ENCODE results near the gene APLF. TPM values are rescaled to one million over a fixed set of nuclear protein-coding genes. Genes with fewer than 3 reads are reported as not detected.
"Not testable (repeated sequence)": the region's sequence is repeated elsewhere in the genome, so short reads cannot be mapped to it uniquely, and the experiment has no call there.

APLF gene
- total RNA-seq, 1 donor from 2014 or later, result 8.9 TPM

DNA sequence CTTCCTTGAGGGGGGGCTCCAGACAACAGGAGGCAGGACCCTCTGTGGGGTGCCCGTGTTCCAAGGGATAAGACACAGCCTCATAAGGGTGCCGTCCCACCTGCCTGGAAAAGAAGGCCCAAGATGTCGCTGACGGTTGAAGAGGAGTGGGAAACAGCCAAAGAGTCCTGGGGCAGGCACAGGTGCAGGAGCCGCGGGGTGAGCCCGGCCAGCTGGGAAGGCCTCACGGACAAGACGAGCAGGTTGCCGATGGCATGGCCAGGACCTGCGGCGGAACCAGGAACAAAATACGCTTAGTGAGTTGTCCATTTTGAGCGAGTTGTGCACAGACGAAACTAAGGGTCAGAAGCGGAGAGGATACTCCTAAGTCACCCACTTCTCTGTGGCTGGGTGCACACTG lies 61.8 kb downstream of the APLF start:
- not testable (repeated sequence) for DNase-seq (ENCODE audit: low spot score)

- not testable (repeated sequence) for DNase-seq (ENCODE audit: low spot score)
Measured at GRCh38 chr2:68529651-68530050, 62.3 kb downstream of the APLF start.

- no peak for DNase-seq (ENCODE audit: low spot score)
Measured at GRCh38 chr2:68536000-68536399, 68.6 kb downstream of the APLF start.

GRCh38 chr2:68537011-68537410 lies 69.6 kb downstream of the APLF start:
- no peak for DNase-seq (ENCODE audit: low spot score)

- no peak for DNase-seq (ENCODE audit: low spot score)
Measured at GRCh38 chr2:68537809-68538208, 70.4 kb downstream of the APLF start.

- no peak for DNase-seq (ENCODE audit: low spot score)
Measured at GRCh38 chr2:68544811-68545210, 77.4 kb downstream of the APLF start.

DNA sequence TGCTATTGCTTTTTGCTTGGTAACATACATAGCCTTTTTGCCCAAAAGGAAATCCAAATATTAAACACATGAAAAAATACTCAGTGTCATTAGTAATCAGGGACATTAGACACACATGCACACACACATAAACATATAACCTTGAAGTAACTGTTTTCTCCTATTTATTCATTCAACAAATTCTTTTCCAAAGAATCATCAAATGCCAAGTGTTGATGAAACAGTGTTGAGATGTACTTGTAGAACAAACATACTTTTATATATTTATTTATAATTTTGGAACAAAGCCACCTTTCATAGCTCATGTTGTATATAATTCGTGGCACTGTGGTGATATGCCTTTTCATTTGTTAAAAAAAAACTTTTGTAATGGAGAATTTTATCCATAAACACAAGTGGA lies 81.0 kb downstream of the APLF start:
- no peak for DNase-seq (ENCODE audit: low spot score)

- no peak for DNase-seq (ENCODE audit: low spot score)
Measured at GRCh38 chr2:68553098-68553497, 85.7 kb downstream of the APLF start.

GRCh38 chr2:68555425-68556206 lies 88.2 kb downstream of the APLF start:
- not testable (repeated sequence) for DNase-seq (ENCODE audit: low spot score)

DNA sequence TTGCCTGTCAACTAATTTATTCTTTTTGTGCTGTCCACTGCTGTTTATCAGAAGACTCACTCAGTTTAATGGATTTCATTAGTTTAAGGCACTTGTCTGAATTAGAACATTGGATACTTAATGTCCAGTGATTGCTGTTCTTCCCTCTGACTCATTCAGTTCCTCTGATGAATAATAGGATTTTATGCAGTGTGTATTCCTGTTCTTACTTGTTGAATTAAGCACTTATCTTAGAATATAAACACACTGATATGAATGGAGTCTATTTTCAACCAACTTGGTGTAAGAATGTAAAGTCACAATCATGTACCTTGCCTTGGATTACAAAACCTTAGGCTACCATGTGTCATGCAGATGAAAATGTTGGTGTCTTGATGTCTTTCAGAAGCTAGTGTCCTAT lies 89.0 kb downstream of the APLF start:
- no peak for DNase-seq (ENCODE audit: low spot score)

DNA sequence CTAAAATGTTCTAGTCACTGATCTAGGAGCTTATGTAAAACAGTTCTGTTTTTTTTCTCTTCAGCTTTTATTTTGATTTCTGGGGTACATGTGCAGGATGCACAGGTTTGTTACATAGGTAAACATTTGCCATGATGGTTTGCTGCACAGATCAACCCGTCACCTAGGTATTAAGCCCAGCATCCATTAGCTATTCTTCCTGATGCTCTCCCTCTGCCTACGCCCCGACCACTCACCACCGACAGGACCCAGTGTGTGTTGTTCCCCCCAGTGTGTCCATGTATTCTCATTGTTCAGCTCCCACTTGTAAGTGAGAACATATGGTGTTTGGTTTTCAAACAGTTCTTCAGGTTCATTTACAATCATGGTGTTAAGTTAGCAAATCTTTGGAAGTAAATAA lies 91.2 kb downstream of the APLF start:
- DNase-seq (ENCODE audit: low spot score), result no peak

- no peak for DNase-seq (ENCODE audit: low spot score)
Measured at GRCh38 chr2:68559692-68560091, 92.3 kb downstream of the APLF start.

DNA sequence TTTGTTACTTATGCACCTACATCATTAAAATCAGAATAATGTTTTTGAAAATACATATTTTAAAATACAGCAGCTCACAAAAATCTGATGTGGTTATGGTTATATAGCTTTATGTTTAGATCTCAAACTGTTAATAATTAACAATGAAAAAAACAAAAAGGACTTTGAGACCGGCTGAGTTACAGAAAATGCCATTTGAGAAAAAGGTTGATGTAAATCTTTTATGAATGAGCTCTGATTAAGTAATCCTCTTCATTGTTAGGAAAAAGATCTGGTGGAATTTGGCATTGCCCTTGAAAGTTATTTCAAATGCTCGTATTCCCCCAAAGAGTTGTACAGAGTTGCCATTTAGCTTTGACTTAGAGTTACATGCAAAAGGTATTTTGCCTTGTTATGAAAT lies 93.2 kb downstream of the APLF start:
- DNase-seq (ENCODE audit: low spot score), result no peak

DNA sequence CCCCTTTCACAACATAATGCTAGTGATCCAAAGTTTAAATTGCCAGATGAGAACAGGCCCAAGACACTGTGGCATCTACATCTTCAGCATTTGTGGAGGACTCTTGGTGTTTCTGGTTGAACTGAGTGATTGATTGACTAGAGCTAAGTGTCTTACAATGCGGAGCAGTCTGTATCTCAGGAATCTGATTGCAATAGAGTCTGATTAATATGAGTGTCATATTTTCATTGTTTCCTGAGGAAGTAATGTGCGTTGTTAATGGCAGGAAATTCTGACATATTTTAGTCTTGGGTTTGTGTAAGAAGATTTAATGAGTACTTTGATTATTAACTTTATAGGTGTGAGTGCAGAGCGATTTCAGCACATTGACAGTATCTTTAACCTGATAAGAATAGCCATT lies 94.0 kb downstream of the APLF start:
- DNase-seq (ENCODE audit: low spot score), result no peak

DNA sequence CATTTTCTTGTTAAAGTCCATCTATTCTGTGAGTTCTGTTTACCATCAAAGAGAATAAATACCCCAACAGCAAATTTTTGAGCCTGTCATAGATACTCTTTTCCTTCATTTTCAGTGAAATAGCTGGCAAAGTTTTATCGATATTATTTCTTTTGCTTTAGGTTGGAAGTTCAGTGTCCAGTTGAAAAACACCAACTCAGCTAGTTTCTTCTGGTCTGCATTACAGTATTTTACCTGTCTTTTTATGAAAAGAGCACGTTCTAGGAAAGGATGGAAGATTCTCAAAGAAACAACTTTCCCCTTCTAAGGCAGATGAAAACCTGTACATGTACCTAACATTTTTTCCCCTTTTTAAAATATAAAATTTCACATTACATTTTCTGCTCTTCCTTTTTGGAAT lies 95.5 kb downstream of the APLF start:
- no peak for DNase-seq (ENCODE audit: low spot score)

GRCh38 chr2:68564426-68564825 lies 97.0 kb downstream of the APLF start:
- no peak for DNase-seq (ENCODE audit: low spot score)

DNA sequence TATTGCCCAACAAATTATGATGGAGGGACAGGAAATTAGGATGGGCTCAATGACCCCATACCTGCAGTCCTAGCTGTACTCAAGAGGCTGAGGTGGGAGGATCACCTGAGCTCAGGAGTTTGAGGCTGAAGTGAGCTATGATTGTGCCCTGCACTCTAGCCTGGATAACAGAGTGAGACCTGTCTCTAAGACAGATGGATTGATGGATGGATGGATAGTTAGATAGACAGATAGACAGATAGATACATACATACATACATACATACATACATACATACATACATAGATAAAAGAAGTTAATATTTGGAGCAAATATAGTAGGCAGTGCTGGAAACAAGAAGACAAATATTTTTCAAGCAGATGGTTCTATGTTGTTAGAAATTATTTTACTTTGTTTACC lies 97.9 kb downstream of the APLF start:
- no peak for DNase-seq (ENCODE audit: low spot score)

DNA sequence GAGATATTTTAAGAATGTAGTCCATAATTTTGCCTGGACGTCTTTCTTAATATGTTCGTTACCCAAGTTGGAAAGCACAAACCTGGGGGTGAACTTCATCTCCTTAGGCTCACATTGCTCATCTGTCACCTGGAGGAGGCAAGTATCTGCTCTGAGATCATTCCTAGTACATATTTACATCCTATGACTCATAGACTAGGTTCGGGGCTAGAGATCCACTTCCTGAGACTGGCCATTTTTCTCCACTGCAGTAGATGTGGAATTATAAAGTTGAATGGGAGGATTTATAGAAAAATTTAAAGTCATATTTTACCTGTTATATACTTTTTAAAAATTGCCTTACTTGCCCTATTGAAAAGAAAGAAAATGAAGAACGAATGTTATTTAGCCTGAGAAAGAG lies 98.5 kb downstream of the APLF start:
- DNase-seq (ENCODE audit: low spot score), result no peak

GRCh38 chr2:68566362-68566761 lies 99.0 kb downstream of the APLF start:
- no peak for DNase-seq (ENCODE audit: low spot score)

- no peak for DNase-seq (ENCODE audit: low spot score)
Measured at GRCh38 chr2:68568116-68568515, 100.7 kb downstream of the APLF start.

GRCh38 chr2:68569604-68570003 lies 102.2 kb downstream of the APLF start:
- DNase-seq (ENCODE audit: low spot score), result no peak

DNA sequence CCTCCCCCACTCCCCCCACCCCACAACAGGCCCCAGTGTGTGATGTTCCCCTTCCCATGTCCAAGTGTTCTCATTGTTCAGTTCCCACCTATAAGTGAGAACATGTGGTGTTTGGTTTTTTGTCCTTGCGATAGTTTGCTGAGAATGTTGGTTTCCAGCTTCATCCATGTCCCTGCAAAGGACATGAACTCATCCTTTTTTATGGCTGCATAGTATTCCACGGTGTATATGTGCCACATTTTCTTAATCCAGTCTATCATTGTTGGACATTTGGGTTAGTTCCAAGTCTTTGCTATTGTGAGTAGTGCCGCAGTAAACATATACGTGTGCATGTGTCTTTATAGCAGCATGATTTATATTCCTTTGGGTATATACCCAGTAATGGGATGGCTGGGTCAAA lies 103.0 kb downstream of the APLF start:
- DNase-seq (ENCODE audit: low spot score), result not testable (repeated sequence)

DNA sequence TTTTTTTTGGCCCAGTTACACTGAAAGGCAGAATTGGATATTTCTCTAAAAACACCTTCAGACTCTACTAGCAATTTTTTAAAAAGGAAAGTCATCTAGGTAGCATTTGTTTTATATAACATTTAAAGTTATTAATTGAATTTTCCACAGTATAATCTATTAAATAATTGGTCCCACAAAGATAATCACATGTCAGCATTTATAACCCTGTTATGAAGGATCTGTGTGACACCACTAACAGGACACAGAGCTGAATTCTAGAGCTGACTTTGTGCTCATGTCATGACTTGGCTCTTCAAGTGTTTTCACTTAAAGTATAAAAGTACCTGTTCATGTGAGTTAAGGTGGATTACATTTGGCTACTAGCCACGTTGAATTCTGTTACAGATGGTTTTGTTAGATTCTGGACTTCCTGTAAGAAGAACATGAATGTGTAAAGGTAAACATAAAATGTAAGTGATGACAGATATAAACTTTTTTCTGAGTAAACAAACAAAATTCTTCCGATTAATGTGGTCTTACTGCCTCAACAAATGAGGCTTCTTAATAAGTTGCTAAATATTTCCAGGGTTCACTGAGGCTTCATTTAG lies 106.9 kb downstream of the APLF start:
- no peak for DNase-seq (ENCODE audit: low spot score)

DNA sequence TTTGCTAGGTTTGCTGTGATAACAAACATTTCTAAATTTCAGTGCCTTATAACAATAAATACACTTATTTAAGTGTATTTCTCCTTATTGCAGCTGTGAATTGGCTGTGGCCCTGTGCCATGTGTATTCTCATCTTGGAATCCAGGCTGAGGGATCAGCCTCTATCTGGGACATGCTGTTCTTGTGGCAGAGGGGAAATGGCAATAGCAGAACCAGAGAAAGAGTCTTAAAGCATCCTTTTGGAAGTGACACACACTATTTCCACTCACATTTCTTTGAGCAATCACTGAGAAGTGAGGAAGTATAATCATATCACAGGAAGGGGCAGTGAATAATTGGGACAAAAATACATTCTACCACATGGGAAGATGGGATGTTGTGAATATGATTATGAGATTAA lies 109.8 kb downstream of the APLF start:
- no peak for DNase-seq (ENCODE audit: low spot score)

Measured in ureter (tissue), 1 donor.